Testis (tissue), 2 donors: ENCODE results near the gene PTPRC.

Experiments used
- CTCF ChIP-seq, 3 experiments: fragments of 450-650 bp in 2 of 3; fragments of 200-600 bp in 1 of 3; sonication (generic) in 1 of 3; IDR thresholded peaks; one replicate each; pipeline ENCODE4 v1.5.1; 2016 to 2019; ENCODE audit warnings: antibody characterized with exemption in 3 of 3, mild to moderate bottlenecking in 2 of 3, moderate library complexity in 1 of 3
- POLR2A ChIP-seq: fragments of 450-650 bp; IDR thresholded peaks from one replicate; pipeline ENCODE4 v1.6.1; 2017; ENCODE audit warnings: antibody characterized with exemption, mild to moderate bottlenecking, moderate library complexity

GRCh38 chr1:198773030-198773429 lies 134.2 kb downstream of the PTPRC start:
- TF ChIP-seq CTCF (IDR thresholded peaks at IDR 0.05) (no peak), POLR2A (no peak)
